ENCODE measurements around the gene MAPK1.
"Not testable (repeated sequence)": the region's sequence is repeated elsewhere in the genome, so short reads cannot be mapped to it uniquely, and the experiment has no call there.

The MAPK1 gene

DNA sequence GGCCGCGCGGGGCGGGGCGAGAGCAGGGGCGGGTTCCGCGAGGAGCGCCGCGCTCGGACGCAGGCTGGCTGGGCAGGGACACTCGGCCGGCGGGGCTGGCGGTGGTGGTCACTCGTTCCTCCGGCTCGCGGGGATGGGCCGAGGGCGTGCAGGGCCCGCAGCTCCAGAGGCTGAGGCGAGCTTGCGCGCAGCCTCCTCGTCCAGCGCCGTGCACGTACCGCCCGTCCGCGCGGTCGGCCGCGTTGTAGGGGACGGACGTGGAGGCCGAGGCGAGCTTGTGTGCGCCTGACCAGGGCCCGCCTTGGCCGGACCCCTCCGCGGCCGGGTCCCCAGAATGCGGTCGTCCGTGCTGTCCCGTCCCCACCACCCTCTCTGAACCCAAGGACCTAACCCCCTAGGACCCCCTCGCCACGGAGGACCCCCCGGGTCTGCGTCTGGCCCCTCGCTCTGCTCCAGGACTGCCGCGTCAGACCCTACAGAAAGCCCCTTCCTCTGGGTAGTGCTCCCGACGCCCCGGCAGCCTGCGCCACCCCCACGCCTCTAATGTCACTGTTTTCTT is 131.3 kb downstream of the MAPK1 start:
- Histone ChIP-seq H3K36me3 (ENCODE audit: control insufficient read depth, insufficient read depth, low read length) (no peaks in the 10 kb centered on the region), H3K4me3 (ENCODE audit: low read length) (peak overlapping the region; percentile 57), H3K9me3 (ENCODE audit: control insufficient read depth, insufficient read depth, low read length) (no peaks in the 10 kb centered on the region), H3K27ac (ENCODE audit: low read length) (no peak overlapping the region), H3K27me3 (ENCODE audit: control insufficient read depth, insufficient read depth, low read length) (no peaks in the 10 kb centered on the region; the same call in 1 of the 2 replicates), H3K4me1 (ENCODE audit: control insufficient read depth, insufficient read depth, low read length) (peaks cover 5% of the 10 kb centered on the region; the same call in 1 of the 2 replicates)
- no peak for DNase-seq (ENCODE audit: low read depth, low spot score)
- WGBS (ENCODE audit: insufficient coverage, insufficient read length): no CpG with 5 or more reads among the region's 65 CpGs

GRCh38 chr22:21735200-21736083 is 132.0 kb downstream of the MAPK1 start, which contains the start of gene YPEL1:
TSS of gene YPEL1 (minus strand) at chr22:21735794. CDS start at chr22:21710744, 25,050 bp downstream.
- H3K4me1 ChIP-seq (ENCODE audit: control insufficient read depth, insufficient read depth, low read length): peaks cover 5% of the 10 kb centered on the region; the same call in 1 of the 2 replicates
- no peaks in the 10 kb centered on the region for H3K9me3 ChIP-seq (ENCODE audit: control insufficient read depth, insufficient read depth, low read length)
- H3K36me3 ChIP-seq (ENCODE audit: control insufficient read depth, insufficient read depth, low read length): no peaks in the 10 kb centered on the region
- no peaks in the 10 kb centered on the region; the same call in 1 of the 2 replicates for H3K27me3 ChIP-seq (ENCODE audit: control insufficient read depth, insufficient read depth, low read length)
- H3K27ac ChIP-seq (ENCODE audit: low read length): no peak within 1 kb of the TSS
- DNase-seq (ENCODE audit: low read depth, low spot score): peak; percentile 90
- peak within 1 kb of the TSS; percentile 80 for H3K4me3 ChIP-seq (ENCODE audit: low read length)
- no CpG with 5 or more reads among the region's 102 CpGs for WGBS (ENCODE audit: insufficient coverage, insufficient read length)

DNA sequence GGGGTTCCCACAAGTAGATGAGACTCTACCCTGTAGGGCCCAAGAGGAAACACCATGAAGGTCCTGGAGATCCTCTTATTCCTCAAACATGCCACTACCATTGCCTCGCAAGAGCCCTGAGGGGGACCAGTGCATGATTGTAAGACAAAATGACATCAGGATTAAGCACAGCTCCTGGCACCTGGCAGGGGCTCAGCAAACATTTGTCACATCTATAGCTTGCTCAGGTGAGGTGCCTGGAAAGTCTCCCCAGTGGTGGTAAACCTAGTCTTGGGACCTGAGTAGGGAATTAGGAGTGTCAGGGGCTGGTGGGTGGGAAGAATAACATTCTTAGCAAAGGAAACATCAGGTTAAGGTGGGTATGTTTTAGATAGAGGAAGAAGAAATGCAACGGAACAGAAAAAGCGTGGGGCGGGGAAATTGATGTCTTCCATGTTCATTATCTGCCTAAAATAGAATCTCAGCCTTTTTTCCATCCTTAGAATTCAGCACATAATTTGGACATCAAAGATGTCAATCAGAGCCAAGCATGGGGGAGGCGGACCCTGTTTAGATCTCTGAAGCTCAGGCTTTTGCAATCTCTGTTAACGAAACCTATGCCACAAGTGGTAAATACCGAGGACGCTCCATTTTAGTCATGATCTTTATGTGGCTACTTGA is 132.8 kb downstream of the MAPK1 start:
- no peak for DNase-seq (ENCODE audit: low read depth, low spot score)
- Histone ChIP-seq H3K4me3 (ENCODE audit: low read length) (peak overlapping the region; percentile 80; the same call in 1 of the 2 replicates), H3K27ac (ENCODE audit: low read length) (no peak overlapping the region), H3K27me3 (ENCODE audit: control insufficient read depth, insufficient read depth, low read length) (no peaks in the 10 kb centered on the region; the same call in 1 of the 2 replicates), H3K9me3 (ENCODE audit: control insufficient read depth, insufficient read depth, low read length) (no peaks in the 10 kb centered on the region), H3K4me1 (ENCODE audit: control insufficient read depth, insufficient read depth, low read length) (peaks cover 5% of the 10 kb centered on the region; the same call in 1 of the 2 replicates), H3K36me3 (ENCODE audit: control insufficient read depth, insufficient read depth, low read length) (no peaks in the 10 kb centered on the region)
- WGBS (ENCODE audit: insufficient coverage, insufficient read length): no CpG with 5 or more reads among the region's 8 CpGs

DNA sequence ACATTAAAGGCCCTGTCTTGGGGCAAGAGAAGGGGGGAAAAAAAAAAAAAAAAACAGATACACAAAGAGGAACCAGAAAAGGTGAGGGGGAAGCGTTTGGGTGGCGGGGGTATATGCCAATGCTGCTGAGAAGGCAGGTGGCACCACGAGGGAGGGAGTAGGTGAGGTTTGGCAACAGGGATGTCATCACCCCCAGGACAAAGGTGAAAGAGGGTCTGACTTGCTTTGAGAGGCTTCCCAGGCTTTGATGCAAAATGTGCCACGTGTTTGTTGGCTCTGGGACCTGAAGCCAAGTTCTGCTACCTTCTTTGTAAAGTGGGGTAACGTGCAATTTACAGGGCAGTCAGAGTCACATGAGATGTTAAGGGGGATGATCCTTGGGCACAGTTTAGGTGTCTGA is 135.9 kb downstream of the MAPK1 start:
- Histone ChIP-seq H3K27me3 (ENCODE audit: control insufficient read depth, insufficient read depth, low read length) (no peaks in the 10 kb centered on the region; the same call in 1 of the 2 replicates), H3K36me3 (ENCODE audit: control insufficient read depth, insufficient read depth, low read length) (no peaks in the 10 kb centered on the region), H3K27ac (ENCODE audit: low read length) (no peak overlapping the region), H3K4me3 (ENCODE audit: low read length) (no peak overlapping the region), H3K4me1 (ENCODE audit: control insufficient read depth, insufficient read depth, low read length) (peaks cover 2% of the 10 kb centered on the region; the same call in 1 of the 2 replicates), H3K9me3 (ENCODE audit: control insufficient read depth, insufficient read depth, low read length) (no peaks in the 10 kb centered on the region)
- no CpG with 5 or more reads among the region's 5 CpGs for whole genome bisulfite sequencing (ENCODE audit: insufficient coverage, insufficient read length)
- DNase-seq (ENCODE audit: low read depth, low spot score): no peak

DNA sequence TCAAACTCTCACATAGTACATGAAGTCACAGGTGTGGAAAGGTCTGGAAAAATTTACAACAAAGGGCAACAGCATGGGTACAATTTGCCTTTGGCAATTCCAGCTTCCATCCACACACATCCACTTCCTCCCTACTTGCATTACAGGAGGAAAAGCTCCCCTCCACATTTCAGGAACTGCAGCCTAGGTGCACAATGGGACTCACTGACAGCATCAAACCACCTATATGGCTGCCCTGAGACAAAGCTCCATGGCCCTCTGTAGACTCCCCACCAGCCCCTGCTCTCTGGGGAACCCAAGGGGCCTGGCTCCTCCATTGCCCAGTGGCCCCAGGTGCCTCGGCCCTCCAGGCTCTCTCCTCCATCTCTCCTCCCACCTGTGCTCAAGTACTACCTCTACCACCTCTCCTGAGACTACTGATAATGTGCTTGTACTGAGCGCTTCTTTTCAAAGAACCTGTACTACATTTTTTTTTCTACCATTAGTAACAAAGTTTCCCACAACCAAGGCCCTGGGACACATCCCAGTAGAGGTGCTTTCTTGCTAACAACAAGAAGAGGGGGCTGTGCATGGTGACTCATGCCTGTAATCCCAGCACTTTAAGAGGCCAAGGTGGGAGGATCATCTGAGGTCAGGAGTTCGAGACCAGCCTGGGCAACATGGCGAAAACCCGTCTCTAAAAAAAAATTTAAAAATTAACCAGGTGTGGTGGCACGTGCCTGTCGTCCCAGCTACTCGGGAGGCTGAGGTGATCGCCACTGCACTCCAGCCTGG is 136.7 kb downstream of the MAPK1 start:
- Histone ChIP-seq H3K36me3 (ENCODE audit: control insufficient read depth, insufficient read depth, low read length) (no peaks in the 10 kb centered on the region; the same call in 1 of the 2 replicates), H3K4me3 (ENCODE audit: low read length) (no peak overlapping the region), H3K27ac (ENCODE audit: low read length) (no peak overlapping the region), H3K27me3 (ENCODE audit: control insufficient read depth, insufficient read depth, low read length) (no peaks in the 10 kb centered on the region; the same call in 1 of the 2 replicates), H3K9me3 (ENCODE audit: control insufficient read depth, insufficient read depth, low read length) (no peaks in the 10 kb centered on the region), H3K4me1 (ENCODE audit: control insufficient read depth, insufficient read depth, low read length) (peaks cover 2% of the 10 kb centered on the region; the same call in 1 of the 2 replicates)
- no peak for DNase-seq (ENCODE audit: low read depth, low spot score)
- no CpG with 5 or more reads among the region's 9 CpGs for WGBS (ENCODE audit: insufficient coverage, insufficient read length)

- WGBS (ENCODE audit: insufficient coverage, insufficient read length): no CpG with 5 or more reads among the region's 3 CpGs
- not testable (repeated sequence) for DNase-seq (ENCODE audit: low read depth, low spot score)
Observed at GRCh38 chr22:21729184-21729583, 138.3 kb downstream of the MAPK1 start.

DNA sequence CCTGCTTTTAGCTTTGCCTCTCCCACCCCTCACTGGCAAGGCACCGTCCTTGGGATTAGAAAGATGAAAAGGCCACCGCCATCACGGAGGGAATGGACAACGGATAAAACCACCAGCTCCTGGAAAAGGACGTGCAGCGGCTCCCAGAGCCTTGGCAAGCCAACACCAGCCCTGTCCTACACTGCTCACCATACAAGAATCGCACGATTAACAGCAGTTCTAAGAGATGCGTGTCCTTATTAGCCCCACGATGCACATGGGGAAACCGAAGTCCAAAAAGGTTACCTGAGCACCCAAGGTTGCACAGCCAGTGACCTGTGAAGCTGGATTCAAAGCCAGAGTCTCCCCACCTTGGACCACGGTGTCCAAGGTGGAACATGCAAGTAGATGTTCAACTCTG is 139.2 kb downstream of the MAPK1 start:
- H3K9me3 ChIP-seq (ENCODE audit: control insufficient read depth, insufficient read depth, low read length): no peaks in the 10 kb centered on the region
- WGBS (ENCODE audit: insufficient coverage, insufficient read length): no CpG with 5 or more reads among the region's 12 CpGs
- no peaks in the 10 kb centered on the region; the same call in 1 of the 2 replicates for H3K36me3 ChIP-seq (ENCODE audit: control insufficient read depth, insufficient read depth, low read length)
- no peak for DNase-seq (ENCODE audit: low read depth, low spot score)
- H3K27me3 ChIP-seq (ENCODE audit: control insufficient read depth, insufficient read depth, low read length): no peaks in the 10 kb centered on the region
- no peaks in the 10 kb centered on the region for H3K4me1 ChIP-seq (ENCODE audit: control insufficient read depth, insufficient read depth, low read length)
- no peak overlapping the region for H3K4me3 ChIP-seq (ENCODE audit: low read length)
- no peak overlapping the region for H3K27ac ChIP-seq (ENCODE audit: low read length)

More at GRCh38 chr22:21729184-21729583, 138.3 kb downstream of the MAPK1 start:
- H3K36me3 ChIP-seq (ENCODE audit: control insufficient read depth, insufficient read depth, low read length); H3K27ac ChIP-seq (ENCODE audit: low read length); H3K9me3 ChIP-seq (ENCODE audit: control insufficient read depth, insufficient read depth, low read length); H3K4me1 ChIP-seq (ENCODE audit: control insufficient read depth, insufficient read depth, low read length); H3K4me3 ChIP-seq (ENCODE audit: low read length); H3K27me3 ChIP-seq (ENCODE audit: control insufficient read depth, insufficient read depth, low read length): not testable (repeated sequence)

GRCh38 chr22:21727768-21728167 is 139.7 kb downstream of the MAPK1 start:
- no peak overlapping the region for H3K4me3 ChIP-seq (ENCODE audit: low read length)
- no peaks in the 10 kb centered on the region for H3K9me3 ChIP-seq (ENCODE audit: control insufficient read depth, insufficient read depth, low read length)
- DNase-seq (ENCODE audit: low read depth, low spot score): no peak
- WGBS (ENCODE audit: insufficient coverage, insufficient read length): no CpG with 5 or more reads among the region's 10 CpGs
- no peaks in the 10 kb centered on the region for H3K4me1 ChIP-seq (ENCODE audit: control insufficient read depth, insufficient read depth, low read length)
- no peak overlapping the region for H3K27ac ChIP-seq (ENCODE audit: low read length)
- H3K27me3 ChIP-seq (ENCODE audit: control insufficient read depth, insufficient read depth, low read length): no peaks in the 10 kb centered on the region
- H3K36me3 ChIP-seq (ENCODE audit: control insufficient read depth, insufficient read depth, low read length): no peaks in the 10 kb centered on the region; the same call in 1 of the 2 replicates

DNA sequence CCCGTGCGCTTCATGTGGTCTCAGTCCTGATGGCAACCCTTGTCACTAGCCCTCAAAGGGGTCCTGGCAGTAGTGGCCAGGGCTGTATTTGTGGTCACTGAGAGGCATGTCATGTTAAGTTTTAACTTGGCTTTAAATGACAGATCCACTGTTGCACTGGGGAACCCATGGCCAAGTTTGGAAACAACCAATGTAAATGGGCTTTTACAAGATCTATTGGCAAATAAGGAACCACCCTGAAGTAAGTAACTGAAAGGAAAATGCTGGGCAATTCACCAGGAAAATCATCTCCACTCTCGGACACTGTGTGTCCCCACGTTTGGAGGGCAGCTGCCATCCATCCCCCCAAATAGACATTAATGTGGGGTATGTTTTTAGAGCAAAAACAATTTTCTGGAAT is 140.3 kb downstream of the MAPK1 start:
- Histone ChIP-seq H3K36me3 (ENCODE audit: control insufficient read depth, insufficient read depth, low read length) (no peaks in the 10 kb centered on the region; the same call in 1 of the 2 replicates), H3K27me3 (ENCODE audit: control insufficient read depth, insufficient read depth, low read length) (no peaks in the 10 kb centered on the region), H3K27ac (ENCODE audit: low read length) (no peak overlapping the region), H3K9me3 (ENCODE audit: control insufficient read depth, insufficient read depth, low read length) (no peaks in the 10 kb centered on the region), H3K4me1 (ENCODE audit: control insufficient read depth, insufficient read depth, low read length) (no peaks in the 10 kb centered on the region), H3K4me3 (ENCODE audit: low read length) (no peak overlapping the region)
- no peak for DNase-seq (ENCODE audit: low read depth, low spot score)
- no CpG with 5 or more reads among the region's 4 CpGs for WGBS (ENCODE audit: insufficient coverage, insufficient read length)
